Calu3 (cell line): Measurements from ENCODE around the gene DLGAP4. TPM values are rescaled to one million over a fixed set of nuclear protein-coding genes. Genes with fewer than 3 reads are reported as not detected.
"Not testable (repeated sequence)": the region's sequence is repeated elsewhere in the genome, so short reads cannot be mapped to it uniquely, and the experiment has no call there.

ENCODE experiments used
- BruUV-seq: library from RNA; stranded (reverse); fragments of 400-500 nt; replicated peaks from 2 replicates; lab custom pipeline; 2021; lab: Mats Ljungman, UMichigan
- CTCF ChIA-PET: fragments of 300-600 bp; sonication (Branson Sonifier 250); formaldehyde crosslinking; loops from one replicate; lab custom pipeline; 2022; ENCODE audit warnings: antibody characterized with exemption; lab: Charles Lee
- DNase-seq: peaks from one replicate; pipeline ENCODE4 v3.0.0; 2022
- H3K27ac Mint-ChIP-seq: one replicate; pipeline ENCODE4 v1.8.0; 2022; ENCODE audit warnings: mixed read lengths; ENCODE audit not compliant: unreplicated experiment
- H3K27me3 Mint-ChIP-seq: one replicate; pipeline ENCODE4 v1.8.0; 2022; ENCODE audit warnings: mixed read lengths; ENCODE audit not compliant: unreplicated experiment
- H3K36me3 Mint-ChIP-seq: one replicate; pipeline ENCODE4 v1.8.0; 2022; ENCODE audit warnings: mild to moderate bottlenecking, moderate library complexity, mixed read lengths; ENCODE audit not compliant: insufficient read depth, unreplicated experiment
- H3K4me1 Mint-ChIP-seq: one replicate; pipeline ENCODE4 v1.8.0; 2022; ENCODE audit warnings: mild to moderate bottlenecking, low read depth, mixed read lengths; ENCODE audit not compliant: unreplicated experiment
- H3K4me3 Mint-ChIP-seq: one replicate; pipeline ENCODE4 v1.8.0; 2022; ENCODE audit warnings: mild to moderate bottlenecking, low read depth, moderate library complexity, mixed read lengths; ENCODE audit not compliant: unreplicated experiment
- H3K9me3 Mint-ChIP-seq: one replicate; pipeline ENCODE4 v1.8.0; 2022; ENCODE audit warnings: low read depth, mixed read lengths; ENCODE audit not compliant: unreplicated experiment
- CTCF ChIP-seq: fragments of 200-600 bp; IDR thresholded peaks from one replicate; pipeline ENCODE4 v1.8.0; 2022; ENCODE audit warnings: antibody characterized with exemption; ENCODE audit not compliant: unreplicated experiment
- intact Hi-C: fragments of 100-400 bp; cut with micrococcal nuclease; formaldehyde crosslinking; loops from one replicate; pipeline ENCODE4 v1.10.0; 2022; ENCODE audit not compliant: unreplicated experiment
- total RNA-seq: library from RNA; stranded (reverse); gene quantifications from 2 replicates; pipeline ENCODE4 v1.2.3, GENCODE V29; 2022

DLGAP4 gene
- total RNA-seq, 1 experiment from 2014 or later, result 66.4 TPM

- intact Hi-C loops, result loop anchor here (10.0 kb wide), 1 partner anchor 63 kb away; no protein-coding TSS in a partner anchor
- Mint-ChIP-seq H3K27ac (no peak overlapping the region), H3K4me1 (no peaks in the 10 kb centered on the region), H3K9me3 (no peaks in the 10 kb centered on the region), H3K36me3 (no peaks in the 10 kb centered on the region), H3K27me3 (peaks cover 98% of the 10 kb centered on the region), H3K4me3 (no peak overlapping the region)
- CTCF ChIA-PET, result interaction anchor here (0.7 kb wide), 1 partner anchor 45 kb away, joined by 7 read pairs; no protein-coding TSS in a partner anchor
- no peak for DNase-seq
- TF ChIP-seq CTCF, result no peak
- no TSS peak for BruUV-seq
These were observed 71.5 kb downstream of the DLGAP4 start for GRCh38 chr20:36377348-36378326.

- BruUV-seq, result no TSS peak
- no peak for DNase-seq
- Mint-ChIP-seq H3K4me3 (no peak overlapping the region), H3K36me3 (no peaks in the 10 kb centered on the region), H3K4me1 (no peaks in the 10 kb centered on the region), H3K9me3 (no peaks in the 10 kb centered on the region), H3K27ac (no peak overlapping the region), H3K27me3 (peaks cover 87% of the 10 kb centered on the region)
- CTCF ChIA-PET, result interaction anchor here (0.6 kb wide), 1 partner anchor 46 kb away, joined by 4 read pairs; no protein-coding TSS in a partner anchor
- intact Hi-C loops, result loop anchor here (10.0 kb wide), 1 partner anchor 64 kb away; no protein-coding TSS in a partner anchor
- TF ChIP-seq CTCF, result no peak
These were observed 72.5 kb downstream of the DLGAP4 start for GRCh38 chr20:36378686-36379085.

GRCh38 chr20:36379914-36380313, 73.8 kb downstream of the DLGAP4 start:
- H3K4me1 Mint-ChIP-seq, H3K4me3 Mint-ChIP-seq, H3K27ac Mint-ChIP-seq, DNase-seq, H3K36me3 Mint-ChIP-seq, H3K9me3 Mint-ChIP-seq, BruUV-seq, CTCF ChIA-PET: not testable (repeated sequence)
- H3K27me3 Mint-ChIP-seq, result peaks cover 86% of the 10 kb centered on the region
- intact Hi-C loops, result loop anchor here (10.0 kb wide), 1 partner anchor 65 kb away; no protein-coding TSS in a partner anchor

DNA sequence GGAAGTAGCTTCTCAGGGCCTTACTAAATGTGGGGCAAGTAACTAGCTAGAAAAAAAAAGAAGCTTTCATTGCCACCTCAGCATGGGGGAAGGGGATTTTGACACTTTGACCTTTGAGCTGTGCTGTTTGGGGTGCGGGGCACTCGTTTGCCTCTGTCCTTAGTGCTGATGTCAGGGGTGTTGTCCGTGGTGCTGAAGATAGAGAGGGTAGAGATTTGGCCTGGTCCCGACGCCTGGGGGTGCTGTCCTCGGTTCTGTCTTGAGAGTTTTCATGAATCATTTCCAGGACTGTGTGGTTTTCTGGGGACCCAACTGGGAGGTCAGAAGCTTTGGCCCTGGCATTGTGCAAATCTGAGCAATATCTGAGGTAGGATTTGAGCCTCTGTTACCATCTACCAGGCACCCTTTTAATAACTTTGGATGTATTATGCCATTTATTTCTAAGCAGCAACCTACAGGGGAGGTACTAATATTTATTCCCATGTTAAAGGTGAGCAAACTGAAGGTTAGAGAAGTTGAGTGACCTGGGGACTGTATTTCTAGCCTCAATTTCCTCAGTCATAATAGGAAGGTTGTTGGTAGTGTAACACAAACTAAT, 78.0 kb downstream of the DLGAP4 start:
- CTCF ChIA-PET, result interaction anchor here (0.6 kb wide), 1 partner anchor 126 kb away, joined by 5 read pairs; no protein-coding TSS in a partner anchor
- Mint-ChIP-seq H3K27me3 (peaks cover 86% of the 10 kb centered on the region), H3K36me3 (no peaks in the 10 kb centered on the region), H3K9me3 (no peaks in the 10 kb centered on the region), H3K4me1 (no peaks in the 10 kb centered on the region), H3K27ac (no peak overlapping the region), H3K4me3 (no peak overlapping the region)
- peak; percentile 60 for DNase-seq
- no TSS peak for BruUV-seq
- no peak for TF ChIP-seq CTCF
- intact Hi-C loops, result no loop called here
